Smooth muscle cell of bladder (primary cell): ENCODE data around the gene BTNL9. TPM values are rescaled to one million over a fixed set of nuclear protein-coding genes. Genes with fewer than 3 reads are reported as not detected.

Experiments used
- total RNA-seq: library from RNA; depleted of rRNA; stranded (reverse); fragments of >200 nt; gene quantifications from 2 replicates; pipeline ENCODE4 v1.2.3, GENCODE V29; 2014

BTNL9 gene
- not detected in 2 replicates for total RNA-seq

DNA sequence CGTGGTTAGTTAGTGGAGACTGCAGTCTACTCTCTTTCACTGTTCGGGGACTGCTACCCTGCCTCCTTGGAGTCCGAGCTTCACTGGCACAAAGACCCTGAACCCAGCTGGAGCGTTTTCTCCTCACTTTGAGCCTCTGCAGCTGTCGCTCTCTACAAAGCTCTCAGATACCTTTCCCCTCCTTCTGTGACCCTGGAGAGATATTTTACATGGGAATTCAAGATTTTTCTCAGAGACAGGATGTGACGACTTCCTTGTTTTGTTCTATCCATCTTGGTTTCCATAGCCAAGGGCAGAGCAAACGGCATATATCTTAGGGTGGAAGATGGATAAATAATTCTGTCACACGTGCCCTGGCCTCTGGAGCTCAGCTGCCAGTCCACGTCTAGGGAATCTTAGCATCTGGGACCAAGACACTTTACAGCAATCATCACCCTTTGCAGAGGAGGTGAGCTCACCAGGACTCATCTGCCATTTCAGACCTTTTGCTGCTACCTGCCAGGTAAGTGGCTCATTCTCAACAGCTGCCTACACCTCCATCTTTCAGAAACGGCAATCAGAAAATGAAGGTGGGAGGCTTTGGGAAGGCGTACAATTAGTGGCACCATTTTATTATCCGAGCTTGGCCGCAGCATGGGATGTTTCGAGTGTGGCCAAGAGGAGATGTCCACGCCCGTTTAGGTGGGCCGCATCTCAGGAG, at the start of gene BTNL9:
Gene BTNL9, plus strand, starts transcription at position 336 of the 700 bp plus-strand sequence. CDS start 5,224 bp downstream, outside the sequence.

Other genes with a start within 250 kb of the BTNL9 start
- gene MGAT1, start 237.5 kb upstream of the BTNL9 start, total RNA-seq: 71.5 and 103 TPM in 2 replicates
- gene ZFP62, start 179.0 kb upstream of the BTNL9 start, total RNA-seq: 16.6 and 19.0 TPM in 2 replicates
- gene BTNL8, start 141.1 kb upstream of the BTNL9 start, total RNA-seq: not detected in 2 replicates
- not detected in 2 replicates for gene BTNL3, start 51.4 kb upstream of the BTNL9 start, total RNA-seq
- not detected in 2 replicates for gene OR2V1, start 90.9 kb downstream of the BTNL9 start, total RNA-seq
- gene OR2V2, start 107.3 kb downstream of the BTNL9 start, total RNA-seq: not detected in 2 replicates
- 1.2 and 2.8 TPM in 2 replicates for gene TRIM7, start 164.9 kb downstream of the BTNL9 start, total RNA-seq
- gene TRIM41, start 183.0 kb downstream of the BTNL9 start, total RNA-seq: 14.2 and 15.9 TPM in 2 replicates
- 5,283 and 5,860 TPM in 2 replicates for gene RACK1, start 203.6 kb downstream of the BTNL9 start, total RNA-seq
- 3.4 and 5.2 TPM in 2 replicates for gene TRIM52, start 220.9 kb downstream of the BTNL9 start, total RNA-seq